GM21786 (cell line): ENCODE measurements around the gene RAI14.

Source experiments
- ATAC-seq: cut with Tn5 transposase; IDR thresholded peaks from one replicate; pipeline ENCODE4 v1.9.1; 2021; ENCODE audit not compliant: unreplicated experiment

RAI14 gene

GRCh38 chr5:34674187-34674586, 18.1 kb downstream of the RAI14 start:
- no peak for ATAC-seq

GRCh38 chr5:34675857-34676256, 19.7 kb downstream of the RAI14 start:
- ATAC-seq, result no peak

- no peak for ATAC-seq
Observed at GRCh38 chr5:34676416-34676815, 20.3 kb downstream of the RAI14 start.

GRCh38 chr5:34677428-34677827, 21.3 kb downstream of the RAI14 start:
- no peak for ATAC-seq

- ATAC-seq, result no peak
Observed at GRCh38 chr5:34680896-34681295, 24.8 kb downstream of the RAI14 start.

GRCh38 chr5:34682926-34683623, 26.9 kb downstream of the RAI14 start:
- ATAC-seq, result no peak

- ATAC-seq, result no peak
Observed at GRCh38 chr5:34684281-34684979, 28.3 kb downstream of the RAI14 start.

- ATAC-seq, result no peak
Observed at GRCh38 chr5:34684980-34685352, 28.8 kb downstream of the RAI14 start.

GRCh38 chr5:34685485-34686165, 29.5 kb downstream of the RAI14 start:
- ATAC-seq, result no peak

- ATAC-seq, result no peak
Observed at GRCh38 chr5:34686762-34687268, 30.7 kb downstream of the RAI14 start.

- no peak for ATAC-seq
Observed at GRCh38 chr5:34687269-34688011, 31.3 kb downstream of the RAI14 start.

- ATAC-seq, result no peak
Observed at GRCh38 chr5:34688015-34688810, 32.1 kb downstream of the RAI14 start.

GRCh38 chr5:34690301-34690700, 34.2 kb downstream of the RAI14 start:
- ATAC-seq, result no peak

GRCh38 chr5:34690898-34691297, 34.8 kb downstream of the RAI14 start:
- ATAC-seq, result no peak

- ATAC-seq, result no peak
Observed at GRCh38 chr5:34691326-34691725, 35.2 kb downstream of the RAI14 start.

- no peak for ATAC-seq
Observed at GRCh38 chr5:34692786-34693185, 36.7 kb downstream of the RAI14 start.

- no peak for ATAC-seq
Observed at GRCh38 chr5:34694012-34694411, 37.9 kb downstream of the RAI14 start.

- no peak for ATAC-seq
Observed at GRCh38 chr5:34694685-34695084, 38.6 kb downstream of the RAI14 start.

GRCh38 chr5:34695275-34696027, 39.3 kb downstream of the RAI14 start:
- ATAC-seq, result peak; percentile 50
